Panc1 (cell line): ENCODE measurements around the gene TRIM25.

Source experiments
- CTCF ChIP-seq: fragments of 450-650 bp; IDR thresholded peaks from 2 replicates; pipeline ENCODE4 v1.5.1; 2017; ENCODE audit warnings: mild to moderate bottlenecking
- POLR2AphosphoS5 ChIP-seq: IDR thresholded peaks from 2 replicates; pipeline ENCODE4 v1.6.1; 2012; ENCODE audit warnings: mild to moderate bottlenecking, low read depth, low read length, moderate library complexity
- REST ChIP-seq, 2 experiments: IDR thresholded peaks; 2 replicates each; pipeline ENCODE4 v1.6.1; 2011 to 2012; ENCODE audit warnings: low read depth in 2 of 2, control low read depth in 1 of 2, low read length in 1 of 2, mild to moderate bottlenecking in 1 of 2, moderate library complexity in 1 of 2; ENCODE audit not compliant: insufficient read depth in 1 of 2
- SIN3A ChIP-seq: IDR thresholded peaks from 2 replicates; pipeline ENCODE4 v1.6.1; 2012; ENCODE audit warnings: low read depth, mild to moderate bottlenecking, low read length, moderate library complexity, borderline replicate concordance; ENCODE audit not compliant: insufficient read depth
- TCF7L2 ChIP-seq: IDR thresholded peaks from 2 replicates; pipeline ENCODE4 v1.6.1; 2011; ENCODE audit warnings: mild to moderate bottlenecking, low read depth, low read length, inconsistent platforms

GRCh38 chr17:56884483-56885311, 29.2 kb downstream of the TRIM25 start:
- TF ChIP-seq TCF7L2 = no peak
- TF ChIP-seq CTCF = no peak
- no peak for TF ChIP-seq SIN3A
- no peak for TF ChIP-seq REST (IDR thresholded peaks at IDR 0.05; ENCODE audit: insufficient read depth in 1 of 2, low read depth in 2 of 2, low read length in 1 of 2)
- no peak for TF ChIP-seq POLR2AphosphoS5
